HuH-7.5 (cell line): Measurements from ENCODE around the gene DAZAP1.
"Not testable (repeated sequence)": the region's sequence is repeated elsewhere in the genome, so short reads cannot be mapped to it uniquely, and the experiment has no call there.

ENCODE experiments used
- DNase-seq: peaks from one replicate; pipeline ENCODE4 v3.0.0; 2011; ENCODE audit warnings: low spot score

Gene DAZAP1

DNA sequence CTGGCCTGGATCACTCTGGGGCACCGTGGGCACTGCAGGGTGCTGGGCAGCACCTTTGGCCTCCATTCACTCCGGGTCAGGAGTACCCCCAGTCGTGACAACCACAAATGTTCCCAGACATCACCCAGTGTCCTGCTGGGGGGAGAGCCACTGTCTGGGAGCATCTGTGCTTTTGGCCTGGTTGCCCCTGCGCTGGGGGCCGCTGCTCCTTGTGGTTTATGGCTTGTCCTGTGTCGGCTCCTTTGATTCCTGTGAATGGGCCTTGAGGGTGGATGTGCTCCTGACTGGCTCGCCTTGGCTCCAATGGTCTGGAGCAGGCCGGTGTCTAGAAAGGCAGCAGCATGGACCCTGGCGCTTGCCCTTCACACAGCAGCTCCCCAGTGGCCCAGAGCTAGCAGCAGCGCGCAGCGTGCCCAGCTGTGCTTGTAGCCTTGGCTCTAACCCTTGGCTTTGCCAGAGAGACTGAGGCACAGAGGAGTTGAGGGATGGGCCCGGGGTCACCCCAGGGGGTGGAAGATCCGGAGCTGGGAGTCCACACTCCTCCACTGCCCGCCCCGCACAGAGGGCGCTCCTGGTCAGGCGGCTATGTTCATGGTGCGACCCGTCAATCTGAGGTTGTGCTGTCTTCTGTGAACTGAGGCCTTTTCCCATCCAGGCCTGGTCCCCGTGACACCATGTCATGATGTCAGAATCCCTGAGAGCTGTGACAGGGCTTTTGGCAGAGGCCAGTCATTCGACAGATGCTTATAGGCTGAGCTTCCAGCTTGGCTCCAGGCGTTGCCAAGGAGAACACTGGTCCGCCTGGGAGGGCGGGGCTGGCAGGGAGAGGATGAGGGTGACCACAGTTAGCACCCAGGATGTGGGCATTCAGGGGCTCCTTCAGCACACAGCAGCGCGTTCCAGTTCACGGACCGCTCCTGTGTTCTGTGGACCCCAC is 4.1 kb downstream of the DAZAP1 start:
- no peak for DNase-seq

- no peak for DNase-seq
Measured at GRCh38 chr19:1412323-1412923, 5.0 kb downstream of the DAZAP1 start.

GRCh38 chr19:1412995-1413800 is 5.8 kb downstream of the DAZAP1 start:
- DNase-seq = no peak

DNA sequence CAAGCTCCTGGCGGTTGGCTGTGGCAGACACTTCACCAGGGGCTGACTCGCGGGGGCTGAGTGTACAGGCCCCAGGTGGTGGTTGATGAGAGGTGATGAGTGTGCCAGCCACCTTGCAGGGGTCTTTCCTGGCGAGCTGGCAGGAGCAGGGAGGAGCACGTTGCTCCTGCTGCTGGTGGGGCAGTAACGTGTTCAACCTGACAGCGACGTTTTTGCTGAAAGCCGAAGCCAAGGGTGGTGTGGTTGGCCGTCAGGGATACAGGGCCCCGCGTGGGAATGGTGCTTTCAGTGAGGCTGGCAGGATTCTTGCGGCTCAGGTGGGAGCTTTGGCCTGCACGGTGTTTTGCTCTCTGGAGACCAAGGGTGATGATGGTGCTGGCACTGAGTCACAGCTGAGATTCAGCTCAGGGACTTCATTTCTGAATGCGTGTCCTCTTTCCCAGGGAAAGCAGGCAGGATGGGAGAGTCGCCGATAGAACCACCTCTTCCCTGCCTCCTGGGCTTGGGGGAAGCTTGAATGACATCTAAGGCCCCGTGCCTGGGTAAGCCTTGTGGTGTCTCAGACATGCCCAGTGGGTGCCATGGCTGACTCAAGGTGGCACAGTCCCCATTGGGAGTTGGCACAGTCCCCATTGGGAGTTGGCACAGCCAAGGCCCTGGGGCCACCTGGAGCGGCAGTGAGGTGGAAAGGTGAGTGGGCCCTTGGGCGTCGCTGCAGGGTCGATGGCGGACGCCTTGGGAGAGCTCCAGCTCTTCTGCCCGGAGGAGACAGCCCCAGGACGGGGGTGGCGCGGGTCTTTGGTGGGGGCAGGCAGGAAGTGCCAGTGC is 8.8 kb downstream of the DAZAP1 start:
- no peak for DNase-seq

GRCh38 chr19:1417145-1417544 is 9.8 kb downstream of the DAZAP1 start:
- DNase-seq = no peak

DNA sequence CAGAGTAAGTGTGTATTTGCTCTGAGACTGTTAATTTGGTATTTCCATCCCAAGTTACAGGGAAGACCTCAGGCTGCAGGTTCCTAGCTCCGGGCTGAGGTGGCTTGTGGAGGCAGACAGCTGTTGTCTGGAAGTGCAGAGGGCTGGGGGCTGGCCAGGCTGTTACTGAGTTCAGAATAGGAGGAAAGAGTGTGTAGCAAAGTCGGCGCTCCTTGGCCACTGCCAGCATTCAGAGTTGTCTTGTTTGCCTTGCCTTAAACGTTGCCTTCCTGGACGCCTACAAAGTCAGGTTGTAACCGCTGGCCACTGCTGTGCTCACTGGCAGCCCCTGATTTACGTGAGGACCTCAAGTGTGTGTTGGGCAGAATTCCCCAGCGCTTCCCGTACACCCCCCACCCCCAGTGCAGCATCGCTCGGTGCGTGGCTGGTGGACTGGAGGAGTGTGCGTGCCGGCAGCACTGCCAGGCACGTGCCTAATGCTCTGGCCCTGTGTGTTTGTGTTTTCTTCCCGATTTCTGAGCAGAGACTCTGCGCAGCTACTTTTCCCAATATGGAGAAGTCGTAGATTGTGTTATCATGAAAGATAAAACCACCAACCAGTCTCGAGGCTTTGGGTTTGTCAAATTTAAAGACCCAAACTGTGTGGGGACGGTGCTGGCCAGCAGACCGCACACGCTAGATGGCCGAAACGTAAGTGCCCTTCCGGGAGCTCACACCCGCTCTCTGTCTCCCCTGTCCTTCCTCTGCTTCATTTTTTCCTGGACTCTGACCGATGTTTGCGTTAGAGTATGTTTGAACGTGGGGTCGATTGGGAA is 10.5 kb downstream of the DAZAP1 start:
- DNase-seq = no peak

DNA sequence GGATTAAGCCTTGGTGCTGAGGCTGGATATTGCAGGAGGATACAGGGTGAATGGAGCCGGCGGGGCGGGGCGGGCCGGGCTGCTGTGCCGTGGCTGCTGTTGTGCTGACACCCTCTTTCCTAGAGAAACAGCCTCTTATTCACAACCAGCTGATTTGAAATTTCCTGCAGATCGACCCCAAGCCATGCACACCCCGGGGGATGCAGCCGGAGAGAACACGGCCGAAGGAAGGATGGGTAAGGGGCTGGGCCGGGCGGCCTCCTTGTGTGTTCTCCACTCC is 11.1 kb downstream of the DAZAP1 start:
- no peak for DNase-seq

DNA sequence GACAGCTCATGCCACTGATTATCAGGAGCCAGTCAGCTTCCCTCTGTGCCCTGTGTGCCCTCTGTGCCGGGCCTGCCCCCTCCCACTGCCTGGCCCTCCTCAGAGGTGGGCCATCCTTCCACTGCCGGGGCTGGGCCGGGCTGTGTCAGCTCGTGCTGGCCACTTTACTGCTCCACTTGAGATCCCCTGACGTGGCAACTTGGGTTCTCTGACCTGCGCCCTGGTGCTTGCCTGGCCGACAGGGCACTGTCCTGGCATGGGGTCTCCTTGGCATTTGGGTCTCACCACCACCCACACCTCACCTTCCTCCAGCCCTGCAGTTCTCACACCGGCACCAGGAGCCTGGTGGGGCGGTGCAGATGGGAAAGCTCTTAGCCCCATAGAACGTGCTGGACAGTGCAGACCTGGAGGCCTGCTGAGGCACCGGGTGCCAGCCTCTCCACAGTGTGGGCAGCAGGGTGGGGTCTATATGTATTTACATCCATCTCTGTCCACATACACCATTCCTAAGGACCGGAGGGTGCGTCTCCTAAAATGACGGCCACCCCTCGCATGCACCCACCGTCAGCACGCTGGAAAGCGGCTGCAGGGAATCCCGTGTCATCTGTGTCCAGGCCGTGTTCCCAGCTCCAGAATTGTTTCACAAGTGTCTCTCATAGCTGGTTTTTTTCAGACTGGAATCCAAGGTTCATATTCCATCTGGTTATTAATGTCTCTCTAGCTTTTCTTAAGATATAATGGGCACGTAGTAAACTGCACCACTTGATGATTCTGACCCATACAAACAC is 11.8 kb downstream of the DAZAP1 start:
- no peak for DNase-seq

DNA sequence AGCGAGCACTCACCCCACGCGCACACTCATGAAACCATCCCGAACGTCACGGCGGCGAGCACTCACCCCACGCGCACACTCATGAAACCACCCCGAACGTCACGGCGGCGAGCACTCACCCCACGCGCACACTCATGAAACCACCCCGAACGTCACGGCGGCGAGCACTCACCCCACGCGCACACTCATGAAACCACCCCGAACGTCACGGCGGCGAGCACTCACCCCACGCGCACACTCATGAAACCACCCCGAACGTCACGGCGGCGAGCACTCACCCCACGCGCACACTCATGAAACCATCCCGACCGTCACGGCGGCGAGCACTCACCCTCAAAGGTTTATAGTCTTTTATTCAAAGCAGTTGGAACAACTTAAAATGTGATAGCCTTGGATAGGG is 12.7 kb downstream of the DAZAP1 start:
- DNase-seq = not testable (repeated sequence)

DNA sequence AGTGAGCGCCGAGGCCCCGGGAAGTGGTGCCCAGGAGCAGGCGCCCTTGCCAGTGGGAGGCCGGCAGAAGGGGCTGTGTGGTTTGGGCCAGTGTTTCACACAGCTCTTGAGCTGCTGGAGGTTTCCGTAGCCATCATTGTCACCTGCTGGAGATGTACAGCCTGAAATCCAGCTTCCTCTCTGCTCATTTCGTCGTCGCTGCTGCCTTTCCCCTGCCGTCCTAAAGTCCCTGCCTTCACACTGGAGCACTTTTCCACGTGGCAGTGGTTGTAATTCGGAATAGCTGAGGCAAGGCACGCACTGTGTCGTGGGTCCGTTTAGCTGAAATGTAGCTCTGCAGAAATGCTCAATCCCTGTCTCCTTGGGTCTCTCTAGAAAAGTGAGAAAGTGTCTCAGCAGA is 13.2 kb downstream of the DAZAP1 start:
- no peak for DNase-seq

DNA sequence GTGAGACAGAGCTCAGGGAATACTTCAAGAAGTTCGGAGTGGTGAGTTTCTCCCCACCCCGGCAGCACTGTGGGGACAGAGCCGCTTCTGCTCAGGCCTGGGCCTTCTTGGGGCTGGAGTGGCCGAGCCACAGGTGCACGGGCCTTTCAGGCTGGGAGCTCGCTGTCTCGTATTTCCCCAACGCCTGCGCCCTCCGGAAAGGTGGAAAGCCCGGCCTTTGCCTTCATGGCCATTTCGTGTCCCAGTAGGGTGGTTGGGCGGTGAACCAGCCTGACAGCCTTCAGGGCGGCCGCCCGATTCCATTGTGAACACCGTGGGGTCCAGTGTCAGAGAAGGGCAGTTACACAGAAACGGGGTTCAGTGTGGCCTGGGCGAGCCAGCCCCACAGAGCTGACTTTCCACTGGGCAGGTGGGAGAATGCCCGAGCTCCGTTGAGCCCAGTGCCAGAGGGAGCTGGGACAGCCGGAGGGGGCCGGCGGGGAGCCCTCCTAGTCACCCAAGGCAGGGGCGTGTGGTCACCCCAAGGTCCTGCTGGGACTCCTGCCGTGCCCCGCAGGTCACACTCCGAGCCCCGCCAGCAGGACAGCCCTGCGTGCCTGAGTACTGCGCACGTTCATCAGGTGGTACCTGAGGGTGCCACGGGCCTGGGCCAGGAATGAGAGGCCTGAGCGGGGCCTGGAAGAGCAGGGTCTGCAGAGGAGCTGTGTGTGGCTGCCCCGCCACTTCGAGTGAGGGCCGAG is 14.0 kb downstream of the DAZAP1 start:
- DNase-seq = no peak

DNA sequence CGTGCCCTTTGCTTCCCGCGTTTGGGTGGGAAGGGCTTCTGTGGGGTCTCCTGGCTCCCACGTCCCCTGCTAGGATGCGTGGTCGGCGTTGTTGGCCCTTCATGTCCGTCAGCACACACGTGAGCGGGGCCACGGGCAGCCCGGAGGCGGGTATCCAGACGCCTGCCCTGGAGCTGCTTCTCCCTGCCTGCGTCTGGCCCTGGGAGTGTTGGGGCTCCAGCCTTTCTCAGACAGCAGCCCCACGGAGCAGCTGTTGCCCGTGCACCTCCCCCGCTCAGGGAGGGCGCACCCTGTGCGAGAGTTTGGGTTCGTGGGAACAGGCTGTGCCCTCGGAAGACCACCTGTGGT is 14.5 kb downstream of the DAZAP1 start:
- DNase-seq = no peak

DNA sequence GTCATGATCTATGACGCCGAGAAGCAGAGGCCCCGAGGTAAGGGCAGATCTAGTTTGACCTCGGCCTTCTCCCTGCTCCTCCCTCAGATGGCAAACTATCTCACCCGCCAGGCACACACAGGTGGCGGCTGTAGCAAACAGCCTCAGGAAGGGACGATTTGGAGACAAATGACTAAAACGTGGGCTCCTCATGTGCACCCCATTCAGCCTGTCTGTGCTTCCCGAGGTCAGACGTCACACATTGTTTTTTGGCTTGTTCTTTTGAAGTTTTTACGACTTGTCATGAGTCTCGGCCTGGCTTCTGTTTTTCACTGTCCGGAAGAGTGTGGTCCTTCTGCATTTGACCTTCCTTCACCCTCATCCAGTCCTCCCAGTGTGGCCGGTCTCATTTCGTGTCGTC is 15.0 kb downstream of the DAZAP1 start:
- no peak for DNase-seq

- no peak for DNase-seq
Measured at GRCh38 chr19:1422943-1423342, 15.6 kb downstream of the DAZAP1 start.

DNA sequence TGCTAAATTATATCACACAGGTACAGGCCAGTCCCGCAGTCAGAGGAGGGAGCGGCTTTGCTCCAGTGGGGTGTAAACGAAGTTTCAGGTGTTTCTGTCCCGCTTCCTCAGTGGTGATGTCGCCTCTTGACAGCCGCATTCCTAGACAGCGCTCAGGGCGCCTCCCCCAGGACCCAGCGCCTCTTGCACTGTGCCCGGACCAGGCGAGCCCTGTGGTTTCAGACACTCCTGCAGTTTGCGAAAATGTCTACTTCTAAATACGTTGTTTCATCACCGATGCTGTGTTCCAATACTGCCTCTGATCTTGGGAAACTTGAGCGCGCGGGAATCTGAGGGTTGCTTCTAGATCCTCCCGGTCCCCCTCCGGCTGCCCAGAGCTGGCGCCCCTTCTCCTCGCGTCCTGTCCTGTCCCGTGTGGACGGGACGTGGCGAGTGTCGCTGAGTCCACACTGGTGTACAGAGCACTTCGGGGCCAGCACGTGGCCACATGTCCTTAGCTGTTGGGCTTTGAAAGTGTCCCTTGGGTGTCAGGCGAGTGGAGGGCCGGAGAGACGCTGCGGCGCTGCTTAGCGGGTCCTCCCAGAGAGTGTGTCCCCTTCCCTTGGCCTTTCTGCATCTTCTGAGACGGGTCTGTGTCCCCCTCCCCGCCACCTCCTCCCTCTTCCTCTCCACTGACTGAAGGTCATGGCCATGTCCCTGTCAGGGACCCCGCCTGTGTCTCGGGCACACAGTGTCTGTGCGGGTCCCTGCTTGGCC is 16.2 kb downstream of the DAZAP1 start:
- DNase-seq = no peak

- peak; percentile 91 for DNase-seq
Measured at GRCh38 chr19:1424192-1424955, 17.0 kb downstream of the DAZAP1 start.

DNA sequence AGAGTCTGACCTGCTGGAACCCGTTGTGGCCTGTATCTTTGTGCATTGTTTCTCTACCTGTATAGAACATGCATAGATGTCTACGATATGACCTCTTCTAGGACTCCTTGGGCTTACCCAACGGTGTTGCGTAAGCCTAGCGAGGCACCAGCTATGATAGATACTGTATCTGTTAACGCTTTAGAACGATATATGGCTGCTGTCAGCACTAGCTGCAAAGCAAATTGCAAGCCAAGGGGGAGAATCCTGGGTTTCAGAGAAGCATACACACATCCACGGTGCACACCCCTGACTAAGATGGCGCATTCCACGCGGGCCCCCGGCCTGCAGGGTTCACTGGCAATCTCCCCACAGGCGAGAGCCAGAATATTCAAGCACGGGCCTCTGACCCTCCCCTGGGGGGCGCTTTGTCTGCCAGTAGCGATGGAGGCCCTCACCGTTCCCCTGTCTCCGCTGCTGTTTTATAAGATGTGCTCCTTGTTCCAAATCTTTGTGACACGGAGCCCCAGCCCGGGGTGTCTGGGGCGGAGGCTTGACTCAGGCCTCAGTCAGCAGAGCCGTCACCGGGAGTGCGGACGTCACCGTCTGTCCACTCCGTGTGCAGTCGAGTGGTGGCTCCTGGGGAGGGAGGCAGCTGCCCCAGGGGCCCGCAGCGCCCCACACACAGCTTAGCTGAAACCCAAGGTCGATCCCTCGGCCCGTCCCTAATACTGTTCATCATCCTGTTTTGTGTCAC is 17.9 kb downstream of the DAZAP1 start:
- DNase-seq = no peak

DNA sequence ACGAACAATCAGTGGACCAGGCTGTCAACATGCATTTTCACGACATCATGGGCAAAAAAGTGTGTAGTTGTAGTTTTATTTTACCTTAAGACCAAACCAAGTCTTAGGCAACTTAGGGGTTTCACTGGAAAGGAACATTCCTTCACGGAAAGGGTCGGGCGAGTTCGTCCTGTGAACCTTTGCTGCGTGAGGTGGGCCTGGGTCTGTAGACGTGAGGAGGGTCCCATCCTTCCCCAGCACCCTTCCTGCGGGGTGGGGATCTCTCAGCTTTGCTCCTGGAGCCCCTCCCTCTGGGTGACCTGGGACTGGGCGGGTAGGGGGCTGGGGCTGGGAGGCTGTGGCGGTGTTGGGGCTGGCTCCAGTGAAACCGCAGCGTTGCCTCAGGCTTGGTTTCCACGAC is 18.5 kb downstream of the DAZAP1 start:
- no peak for DNase-seq
